Mucosa of rectum (tissue), 2 donors: ENCODE results near the gene KNDC1.
"Not testable (repeated sequence)": the region's sequence is repeated elsewhere in the genome, so short reads cannot be mapped to it uniquely, and the experiment has no call there.

ENCODE experiments used
- H3K27ac ChIP-seq, 2 donors: one replicate each; pipeline ENCODE4 v1.7.0; 2013; ENCODE audit warnings: inconsistent platforms in 2 of 2, low read depth in 2 of 2, low read length in 2 of 2
- H3K27me3 ChIP-seq, 2 donors: one replicate each; pipeline ENCODE4 v1.7.0; 2013; ENCODE audit warnings: low read length in 2 of 2; ENCODE audit not compliant: control insufficient read depth in 2 of 2, insufficient read depth in 2 of 2
- H3K36me3 ChIP-seq, 2 donors: one replicate each; pipeline ENCODE4 v1.7.0; 2013; ENCODE audit warnings: low read length in 2 of 2; ENCODE audit not compliant: control insufficient read depth in 2 of 2, insufficient read depth in 2 of 2
- H3K4me1 ChIP-seq, 2 donors: one replicate each; pipeline ENCODE4 v1.7.0; 2013; ENCODE audit warnings: low read length in 2 of 2, mild to moderate bottlenecking in 1 of 2; ENCODE audit not compliant: control insufficient read depth in 2 of 2, insufficient read depth in 2 of 2
- H3K4me3 ChIP-seq, 2 donors: one replicate each; pipeline ENCODE4 v1.7.0; 2013; ENCODE audit warnings: low read length in 2 of 2
- H3K9ac ChIP-seq, 2 donors: one replicate each; pipeline ENCODE4 v1.7.0; 2013; ENCODE audit warnings: low read length in 2 of 2, low read depth in 1 of 2, mild to moderate bottlenecking in 1 of 2
- H3K9me3 ChIP-seq, 2 donors: one replicate each; pipeline ENCODE4 v1.7.0; 2013; ENCODE audit warnings: low read length in 2 of 2; ENCODE audit not compliant: control insufficient read depth in 2 of 2
- donor health status: healthy.
- donor health status: Normal muscosa, but diverticular disease.

KNDC1 gene

DNA sequence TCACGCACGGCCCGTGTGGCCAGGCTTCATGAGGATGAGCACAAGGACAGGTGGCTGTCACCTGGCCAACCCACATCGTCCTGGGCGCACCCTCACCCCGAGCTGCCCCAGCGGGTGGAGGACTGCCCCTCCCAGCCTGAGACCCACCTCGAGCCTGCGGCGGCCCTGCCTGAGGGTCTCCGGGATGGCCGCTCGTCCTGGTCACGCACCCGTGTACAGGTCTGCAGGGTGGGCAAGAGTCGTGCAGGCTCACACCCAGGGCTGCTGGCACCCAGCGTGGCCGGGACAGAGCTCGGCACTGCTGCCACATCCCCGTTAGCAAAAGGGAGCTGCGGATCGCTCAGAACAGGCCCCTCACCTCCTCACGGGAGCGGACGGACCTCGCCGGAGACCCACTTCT, 55.6 kb downstream of the KNDC1 start:
- H3K9me3 ChIP-seq = no peaks in the 10 kb centered on the region
- H3K36me3 ChIP-seq = no peaks in the 10 kb centered on the region
- no peaks in the 10 kb centered on the region for H3K27me3 ChIP-seq
- no peak overlapping the region for H3K4me3 ChIP-seq
- H3K27ac ChIP-seq = no peak overlapping the region
- no peak overlapping the region for H3K9ac ChIP-seq
- no peaks in the 10 kb centered on the region for H3K4me1 ChIP-seq

DNA sequence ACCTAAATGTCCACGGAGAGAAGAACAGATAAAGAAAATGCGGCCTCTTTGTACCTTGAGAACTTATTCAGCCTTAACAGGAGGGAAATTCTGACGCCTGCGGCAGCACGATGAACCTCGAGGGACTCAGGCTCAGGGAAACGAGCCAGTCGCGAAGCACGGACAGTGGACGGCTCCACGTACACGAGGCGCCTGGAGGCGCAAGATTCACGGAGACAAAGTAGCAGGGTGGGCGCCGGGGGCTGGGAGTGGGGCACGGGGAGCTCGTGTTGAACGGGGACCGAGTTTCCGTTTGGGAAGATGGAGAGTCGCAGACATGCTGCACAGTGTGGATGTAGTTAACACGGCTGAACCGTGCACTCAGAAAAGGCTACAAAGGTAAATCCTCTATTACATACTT, 56.8 kb downstream of the KNDC1 start:
- H3K27ac ChIP-seq = no peak overlapping the region
- H3K9me3 ChIP-seq = no peaks in the 10 kb centered on the region
- no peaks in the 10 kb centered on the region for H3K4me1 ChIP-seq
- H3K36me3 ChIP-seq = no peaks in the 10 kb centered on the region
- H3K9ac ChIP-seq = no peak overlapping the region
- H3K27me3 ChIP-seq = no peaks in the 10 kb centered on the region
- H3K4me3 ChIP-seq = no peak overlapping the region

DNA sequence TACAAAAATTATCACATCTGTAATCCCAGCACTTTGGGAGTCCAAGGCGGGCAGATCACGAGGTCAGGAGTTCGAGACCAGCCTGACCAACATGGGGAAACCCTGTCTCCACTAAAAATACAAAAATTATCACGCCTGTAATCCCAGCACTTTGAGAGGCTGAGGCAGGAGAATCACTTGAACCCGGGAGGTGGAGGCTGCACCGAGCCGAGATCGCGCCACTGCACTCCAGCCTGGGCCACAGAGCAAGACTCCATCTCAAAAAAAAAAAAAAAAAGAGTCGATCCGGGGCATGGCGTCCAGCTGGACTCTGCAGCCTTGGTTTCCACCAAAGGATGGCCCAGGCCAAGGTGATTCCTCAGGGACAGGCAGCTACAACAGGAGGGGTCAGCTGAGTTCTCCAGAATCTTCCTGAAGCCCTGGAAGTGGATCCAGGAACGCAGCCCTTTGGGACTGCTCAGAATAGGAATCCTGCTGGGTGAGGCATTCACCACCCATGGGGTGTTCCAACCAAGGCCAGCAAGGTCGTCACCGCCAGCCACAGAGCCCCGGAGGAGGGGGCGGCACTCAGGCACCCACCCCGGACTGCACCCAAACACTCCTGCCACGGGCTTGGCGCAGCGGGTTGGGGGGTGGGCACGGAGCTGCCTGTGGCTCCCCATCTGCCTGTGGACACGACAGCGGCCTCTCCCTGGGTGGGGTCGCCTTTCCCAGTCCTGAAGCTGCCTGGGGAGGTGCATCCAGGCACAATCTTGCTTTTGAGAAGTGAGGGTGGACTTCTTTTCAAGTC, 58.0 kb downstream of the KNDC1 start:
- no peaks in the 10 kb centered on the region for H3K9me3 ChIP-seq
- no peak overlapping the region for H3K27ac ChIP-seq
- H3K4me3 ChIP-seq = no peak overlapping the region
- H3K36me3 ChIP-seq = no peaks in the 10 kb centered on the region
- no peaks in the 10 kb centered on the region for H3K4me1 ChIP-seq
- H3K27me3 ChIP-seq = no peaks in the 10 kb centered on the region
- no peak overlapping the region for H3K9ac ChIP-seq

DNA sequence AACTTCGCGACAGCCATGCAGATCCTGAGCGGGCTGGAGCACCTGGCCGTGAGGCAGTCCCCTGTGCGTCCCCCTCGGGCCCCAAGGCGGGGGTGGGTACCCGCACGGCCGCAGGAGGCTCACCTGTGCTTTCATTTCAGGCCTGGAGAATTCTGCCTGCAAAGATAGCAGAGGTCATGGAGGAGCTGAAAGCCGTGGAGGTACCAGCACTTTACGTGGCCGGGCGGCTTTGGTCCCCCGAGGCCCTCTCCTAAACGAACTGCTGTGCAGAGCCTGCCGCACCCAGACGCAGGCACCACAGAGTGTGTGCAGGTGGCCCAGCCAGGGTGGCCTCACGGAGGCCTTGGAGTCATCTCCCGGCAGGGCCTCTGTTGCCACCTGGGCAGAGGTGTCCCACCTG, 58.9 kb downstream of the KNDC1 start:
- Histone ChIP-seq H3K9ac (no peak overlapping the region), H3K36me3 (no peaks in the 10 kb centered on the region), H3K4me3 (no peak overlapping the region), H3K4me1 (no peaks in the 10 kb centered on the region), H3K27ac (no peak overlapping the region), H3K9me3 (no peaks in the 10 kb centered on the region), H3K27me3 (no peaks in the 10 kb centered on the region)

DNA sequence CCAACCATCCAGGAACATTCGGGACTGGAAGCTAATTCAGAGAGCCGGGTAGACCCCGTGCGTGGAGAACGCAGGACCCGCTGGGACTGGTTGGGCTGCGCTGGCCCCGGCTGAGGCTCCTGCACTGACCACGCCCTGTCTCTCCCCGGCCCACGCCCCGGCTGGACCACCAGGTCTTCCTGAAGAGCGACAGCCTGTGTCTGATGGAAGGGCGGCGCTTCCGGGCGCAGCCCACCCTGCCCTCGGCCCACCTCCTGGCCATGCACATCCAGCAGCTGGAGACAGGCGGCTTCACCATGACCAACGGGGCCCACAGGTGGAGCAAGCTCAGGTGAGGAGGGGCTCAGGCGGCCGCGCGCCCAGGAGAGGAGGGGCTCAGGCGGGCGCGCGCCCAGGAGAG, 59.8 kb downstream of the KNDC1 start:
- no peaks in the 10 kb centered on the region for H3K36me3 ChIP-seq
- H3K9me3 ChIP-seq = no peaks in the 10 kb centered on the region

DNA sequence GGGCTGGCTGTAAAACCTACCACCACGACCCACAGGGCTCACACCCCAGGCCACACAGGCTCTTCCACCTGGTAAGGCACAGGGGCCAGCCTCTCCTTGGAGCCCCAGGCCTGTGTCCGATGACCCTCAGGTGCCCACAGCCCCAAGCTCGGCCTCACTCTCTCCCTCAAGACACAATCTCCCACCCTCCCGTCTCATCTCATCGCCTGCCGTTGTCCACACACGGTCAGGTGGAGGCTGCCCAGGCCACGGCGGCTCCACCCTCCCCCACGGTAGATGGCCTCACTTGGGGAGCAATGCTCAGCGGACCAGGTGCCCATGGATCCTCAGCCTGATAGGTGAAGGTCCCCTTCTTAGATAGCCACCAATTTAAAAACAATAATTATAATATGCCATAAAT, 61.3 kb downstream of the KNDC1 start:
- H3K27me3 ChIP-seq = no peaks in the 10 kb centered on the region
- no peak overlapping the region for H3K27ac ChIP-seq
- H3K36me3 ChIP-seq = no peaks in the 10 kb centered on the region
- H3K9me3 ChIP-seq = no peaks in the 10 kb centered on the region
- H3K4me1 ChIP-seq = no peaks in the 10 kb centered on the region
- no peak overlapping the region for H3K4me3 ChIP-seq
- no peak overlapping the region for H3K9ac ChIP-seq

More for the DNA sequence above, 59.8 kb downstream of the KNDC1 start:
- Histone ChIP-seq H3K4me1 (no peaks in the 10 kb centered on the region), H3K27ac (no peak overlapping the region), H3K27me3 (no peaks in the 10 kb centered on the region), H3K4me3 (no peak overlapping the region), H3K9ac (no peak overlapping the region)

DNA sequence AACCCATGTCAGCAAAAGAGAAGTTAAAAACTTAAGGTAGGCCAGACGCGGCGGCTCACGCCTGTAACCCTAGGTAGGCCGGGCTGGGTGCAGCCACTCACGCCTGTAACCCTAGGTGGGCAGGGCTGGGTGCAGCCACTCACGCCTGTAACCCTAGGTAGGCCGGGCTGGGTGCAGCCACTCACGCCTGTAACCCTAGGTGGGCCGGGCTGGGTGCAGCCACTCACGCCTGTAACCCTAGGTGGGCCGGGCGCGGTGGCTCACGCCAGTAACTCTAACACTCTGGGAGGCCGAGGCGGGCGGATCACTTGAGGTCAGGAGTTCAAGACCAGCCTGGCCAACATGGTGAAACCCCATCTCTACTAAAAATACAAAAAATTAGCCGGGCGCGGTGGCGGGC, 61.7 kb downstream of the KNDC1 start:
- not testable (repeated sequence) for H3K4me1 ChIP-seq, H3K27me3 ChIP-seq

DNA sequence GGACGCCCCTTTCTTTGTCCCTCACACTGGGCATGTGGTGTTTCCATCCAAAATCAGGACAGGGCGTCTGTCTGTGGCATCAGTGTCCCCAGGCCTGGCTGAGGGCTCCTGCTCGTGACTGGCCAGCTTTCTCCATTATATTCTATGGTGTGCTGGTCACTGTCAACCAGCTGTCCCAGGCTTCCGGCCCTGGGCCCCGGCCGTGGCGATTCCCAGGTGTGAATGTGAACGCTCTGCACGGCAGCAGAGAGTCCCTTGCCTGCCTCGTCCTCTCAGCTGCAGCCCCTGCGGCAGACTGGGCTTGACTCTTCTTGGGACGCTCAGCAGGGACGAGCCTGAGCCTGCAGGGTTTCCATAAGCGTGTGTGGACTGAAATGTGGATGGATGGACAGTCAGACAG, 64.1 kb downstream of the KNDC1 start:
- Histone ChIP-seq H3K27ac (no peak overlapping the region), H3K9ac (no peak overlapping the region), H3K4me1 (no peaks in the 10 kb centered on the region), H3K36me3 (no peaks in the 10 kb centered on the region), H3K4me3 (no peak overlapping the region), H3K27me3 (peaks cover under 1 to 13% of the 10 kb centered on the region in 2 donors), H3K9me3 (no peaks in the 10 kb centered on the region)

More for the DNA sequence above, 61.7 kb downstream of the KNDC1 start:
- not testable (repeated sequence) for H3K36me3 ChIP-seq, H3K9me3 ChIP-seq, H3K27ac ChIP-seq, H3K4me3 ChIP-seq, H3K9ac ChIP-seq

DNA sequence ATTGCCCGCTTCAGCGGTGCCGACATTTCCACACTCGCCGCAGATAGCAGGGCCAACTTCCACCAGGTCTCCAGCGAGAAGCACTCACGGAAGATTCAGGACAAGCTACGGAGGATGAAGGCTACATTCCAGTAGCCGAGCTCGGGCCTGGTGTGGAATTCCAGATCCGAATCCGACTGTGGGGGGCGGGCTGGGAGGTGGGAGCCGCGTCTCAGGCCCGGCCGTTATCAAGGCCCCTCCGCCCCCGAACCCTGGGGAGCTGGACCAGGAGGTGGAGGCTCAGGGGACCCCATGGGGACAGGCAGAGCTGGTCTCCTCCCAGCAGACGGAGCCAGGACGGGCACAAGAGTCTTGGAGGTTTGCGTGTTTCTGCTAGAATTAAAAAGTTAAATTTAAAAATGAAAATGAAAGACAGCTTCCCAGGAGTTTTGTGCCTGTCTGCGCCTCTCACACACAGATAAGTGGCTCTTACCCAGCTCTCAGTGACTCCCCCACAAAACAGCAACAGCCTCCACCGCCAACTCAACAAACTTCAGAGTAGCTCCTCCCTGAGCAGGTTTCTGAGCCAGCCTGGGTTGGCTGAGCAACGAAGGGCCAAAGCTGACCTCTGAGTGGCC, 64.8 kb downstream of the KNDC1 start:
- Histone ChIP-seq H3K9me3 (no peaks in the 10 kb centered on the region), H3K4me1 (no peaks in the 10 kb centered on the region), H3K27ac (no peak overlapping the region), H3K36me3 (no peaks in the 10 kb centered on the region), H3K4me3 (no peak overlapping the region), H3K27me3 (peaks cover 5 to 17% of the 10 kb centered on the region in 2 donors), H3K9ac (no peak overlapping the region)

DNA sequence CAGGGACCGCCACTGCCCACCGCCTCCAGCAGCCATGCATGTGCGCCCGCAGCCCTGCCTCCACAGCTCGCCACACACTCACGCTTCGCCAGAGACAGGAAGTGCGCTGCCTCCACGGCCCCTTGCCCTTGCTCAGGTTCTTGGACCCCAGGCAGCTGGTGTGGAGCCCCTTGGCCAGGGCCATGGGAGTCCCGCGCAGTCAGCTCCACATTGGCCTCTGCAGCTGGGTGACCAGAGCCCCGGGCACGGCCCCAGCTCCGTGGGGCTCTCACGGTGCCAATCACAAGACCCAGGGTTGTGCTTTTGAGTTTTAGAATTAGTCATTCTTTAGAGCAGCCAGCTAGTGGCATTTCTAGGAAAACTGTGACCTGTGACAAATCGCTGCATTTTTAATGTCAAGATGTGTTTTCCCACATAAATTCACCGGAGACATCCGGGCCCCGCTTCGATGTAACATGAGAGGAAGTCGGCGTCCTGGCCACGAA, 65.7 kb downstream of the KNDC1 start:
- no peaks in the 10 kb centered on the region for H3K9me3 ChIP-seq
- no peak overlapping the region for H3K27ac ChIP-seq
- no peak overlapping the region for H3K4me3 ChIP-seq
- no peaks in the 10 kb centered on the region for H3K4me1 ChIP-seq
- H3K9ac ChIP-seq = no peak overlapping the region
- H3K36me3 ChIP-seq = no peaks in the 10 kb centered on the region
- peaks cover 5 to 17% of the 10 kb centered on the region in 2 donors for H3K27me3 ChIP-seq
